Endothelial cell of umbilical vein (primary cell): ENCODE data around the gene APOL4. TPM values are rescaled to one million over a fixed set of nuclear protein-coding genes. Genes with fewer than 3 reads are reported as not detected.
"Not testable (repeated sequence)": the region's sequence is repeated elsewhere in the genome, so short reads cannot be mapped to it uniquely, and the experiment has no call there.

Experiments used
- BruUV-seq: library from RNA; stranded (reverse); fragments of 400-500 nt; replicated peaks from 2 replicates; lab custom pipeline; 2021; lab: Mats Ljungman, UMichigan
- CTCF ChIA-PET: fragments of 300-600, 350-600 bp; sonication (Branson Sonifier 250); formaldehyde crosslinking; loops from one replicate; lab custom pipeline; 2021; ENCODE audit warnings: antibody characterized with exemption, inconsistent platforms; lab: Charles Lee
- POLR2A ChIA-PET: fragments of 300-600, 350-600 bp; sonication (Branson Sonifier 250); formaldehyde crosslinking; loops from one replicate; lab custom pipeline; 2021; ENCODE audit warnings: antibody characterized with exemption, inconsistent platforms; lab: Charles Lee
- DNase-seq: peaks from one replicate; pipeline ENCODE4 v3.0.0-alpha.2; 2011; ENCODE audit warnings: low read depth, low spot score
- FAIRE-seq: peaks from 2 replicates; lab custom pipeline; 2011; peaks lifted over from hg19 to GRCh38; lab: Jason Lieb, UNC
- H2AFZ ChIP-seq: 2 replicates; pipeline ENCODE4 v1.6.0; 2012; ENCODE audit warnings: low read depth, low read length, control low read depth, inconsistent platforms
- H3K27ac ChIP-seq: 2 replicates; pipeline ENCODE4 v1.5.1; 2011; ENCODE audit warnings: low read depth, mild to moderate bottlenecking, control low read depth, low read length, moderate library complexity; ENCODE audit not compliant: insufficient read depth
- H3K27me3 ChIP-seq, 2 experiments: 2 replicates each; pipeline versions ENCODE4 v1.6.0 to v1.6.1; 2011; ENCODE audit warnings: low read length in 2 of 2, mixed read lengths in 1 of 2; ENCODE audit not compliant: control insufficient read depth in 2 of 2, insufficient read depth in 2 of 2
- H3K36me3 ChIP-seq, 2 experiments: 2 replicates in 1 of 2; 3 replicates in 1 of 2; pipeline ENCODE4 v1.5.1; 2011; ENCODE audit warnings: low read length in 2 of 2, mild to moderate bottlenecking in 1 of 2, moderate library complexity in 1 of 2; ENCODE audit not compliant: control insufficient read depth in 2 of 2, insufficient read depth in 2 of 2; ENCODE audit errors: extremely low read depth in 1 of 2
- H3K4me1 ChIP-seq: 3 replicates; pipeline ENCODE4 v1.5.1; 2011; ENCODE audit warnings: mild to moderate bottlenecking, low read length; ENCODE audit not compliant: control insufficient read depth, insufficient read depth; ENCODE audit errors: extremely low read depth
- H3K4me2 ChIP-seq: 2 replicates; pipeline ENCODE4 v1.6.1; 2011; ENCODE audit warnings: low read length, control low read depth, mixed read lengths; ENCODE audit not compliant: insufficient read depth
- H3K4me3 ChIP-seq, 3 experiments: fragments of 200-600 bp in 1 of 3; sonication (generic), shearing (Covaris generic) in 1 of 3; replicated peaks in 1 of 3; 2 replicates each; pipeline ENCODE4 v1.5.1; 2011 to 2016; ENCODE audit warnings: control low read depth in 3 of 3, low read length in 3 of 3, mild to moderate bottlenecking in 2 of 3, inconsistent platforms in 1 of 3, low read depth in 1 of 3, moderate library complexity in 1 of 3; ENCODE audit not compliant: insufficient read depth in 1 of 3
- H3K79me2 ChIP-seq: 2 replicates; pipeline ENCODE4 v1.6.0; 2012; ENCODE audit warnings: low read length, inconsistent platforms; ENCODE audit not compliant: control insufficient read depth, insufficient read depth
- H3K9ac ChIP-seq: replicated peaks from 2 replicates; pipeline ENCODE3; 2011; ENCODE audit warnings: low read length, control low read depth; ENCODE audit not compliant: insufficient read depth; ENCODE audit errors: extremely low read depth
- H3K9me1 ChIP-seq: replicated peaks from 3 replicates; pipeline ENCODE4 v1.6.0; 2011; ENCODE audit warnings: mild to moderate bottlenecking, low read length; ENCODE audit not compliant: control insufficient read depth, insufficient read depth; ENCODE audit errors: extremely low read depth
- H3K9me3 ChIP-seq: replicated peaks from 2 replicates; pipeline ENCODE4 v1.5.1; 2012; ENCODE audit warnings: low read length, inconsistent platforms; ENCODE audit not compliant: control insufficient read depth, insufficient read depth
- H4K20me1 ChIP-seq: replicated peaks from 2 replicates; pipeline ENCODE3; 2011; ENCODE audit warnings: mild to moderate bottlenecking, low read length; ENCODE audit not compliant: control insufficient read depth, insufficient read depth; ENCODE audit errors: extremely low read depth
- CTCF ChIP-seq, 2 donors: IDR thresholded peaks; 1 replicate in 1 of 2; 2 replicates in 1 of 2; pipeline ENCODE4 v1.5.1; 2011; ENCODE audit warnings: low read length in 2 of 2, mild to moderate bottlenecking in 2 of 2, moderate library complexity in 2 of 2, control low read depth in 1 of 2, inconsistent platforms in 1 of 2, low read depth in 1 of 2; ENCODE audit not compliant: insufficient read depth in 1 of 2; ENCODE audit errors: extremely low read depth in 1 of 2
- EZH2 ChIP-seq: IDR thresholded peaks from 2 replicates; pipeline ENCODE4 v1.6.1; 2012; ENCODE audit warnings: borderline replicate concordance, low read depth, mild to moderate bottlenecking, moderate library complexity, low read length, inconsistent platforms; ENCODE audit not compliant: severe bottlenecking
- FOS ChIP-seq: IDR thresholded peaks from 2 replicates; pipeline ENCODE4 v1.6.1; 2011; ENCODE audit warnings: mild to moderate bottlenecking, low read length, moderate library complexity, borderline replicate concordance; ENCODE audit not compliant: insufficient read depth
- GATA2 ChIP-seq: IDR thresholded peaks from 2 replicates; pipeline ENCODE4 v1.7.0; 2011; ENCODE audit warnings: low read depth, mild to moderate bottlenecking, moderate library complexity, mixed read lengths, low read length; ENCODE audit not compliant: insufficient read length, insufficient read depth
- JUN ChIP-seq: IDR thresholded peaks from 2 replicates; pipeline ENCODE4 v1.6.1; 2011; ENCODE audit warnings: borderline replicate concordance, low read depth; ENCODE audit not compliant: insufficient read length, insufficient read depth
- MYC ChIP-seq: IDR thresholded peaks from one replicate; pipeline ENCODE4 v1.6.1; 2011; ENCODE audit warnings: mild to moderate bottlenecking, low read depth, low read length
- POLR2A ChIP-seq: IDR thresholded peaks from 2 replicates; pipeline ENCODE4 v1.6.1; 2012; ENCODE audit warnings: low read depth, mild to moderate bottlenecking, control low read depth, low read length
- POLR2AphosphoS5 ChIP-seq: IDR thresholded peaks from 2 replicates; pipeline ENCODE4 v1.6.1; 2012; ENCODE audit warnings: low read depth, mild to moderate bottlenecking, control low read depth, low read length, moderate library complexity; ENCODE audit not compliant: insufficient read depth
- dilution Hi-C: fragments of 300-500 bp; cut with MboI; formaldehyde crosslinking; loops from one replicate; pipeline ENCODE4 v1.15.0; 2019; ENCODE audit warnings: low sequenced_read_pairs; ENCODE audit not compliant: extremely low pct_ligation_motif_present
- intact Hi-C: fragments of 100-400 bp; cut with micrococcal nuclease; formaldehyde crosslinking; loops from one replicate; pipeline ENCODE4 v1.10.0; 2022
- polyA plus RNA-seq, 4 experiments: library from polyadenylated mRNA; depleted of rRNA in 3 of 4; stranded (reverse) in 3 of 4; unstranded in 1 of 4; fragments of >200 nt; gene quantifications; 2 replicates each; pipeline versions ENCODE4 v1.2.1 to v1.2.3, GENCODE V29; 2011 to 2012; ENCODE audit warnings: missing spikeins in 1 of 4
- total RNA-seq: library from RNA; stranded (reverse); gene quantifications from 2 replicates; pipeline ENCODE4 v1.2.3, GENCODE V29; 2021
- TF ChIP-seq, protein P1 (sequence below): IDR thresholded peaks from 2 replicates; pipeline ENCODE4 v1.6.1; 2011; ENCODE audit not compliant: insufficient read depth, insufficient read length

The APOL4 gene
- total and polyA plus RNA-seq, 2 donors (not counting 3 experiments of a cell fraction or from before 2014, with no cell fraction given): 0.33 to 0.97 TPM

- BruUV-seq: no TSS peak
Measured at GRCh38 chr22:36232715-36233401, 31.2 kb upstream of the APOL4 start.

GRCh38 chr22:36231051-36231450 lies 29.4 kb upstream of the APOL4 start:
- intact Hi-C loops, H3K4me2 ChIP-seq, POLR2A ChIA-PET, H3K9ac ChIP-seq, DNase-seq, H3K9me3 ChIP-seq, H3K4me3 ChIP-seq, H3K4me1 ChIP-seq, H3K27me3 ChIP-seq, BruUV-seq, dilution Hi-C loops, H4K20me1 ChIP-seq, H2AFZ ChIP-seq, H3K79me2 ChIP-seq, H3K27ac ChIP-seq, H3K9me1 ChIP-seq: not testable (repeated sequence)
- CTCF ChIA-PET: interaction anchor here (0.6 kb wide), 1 partner anchor 255 kb away, joined by 3 read pairs; no protein-coding TSS in a partner anchor
- FAIRE-seq: peak; percentile 90
- peaks cover 11 to 32% of the 10 kb centered on the region in 2 experiments for H3K36me3 ChIP-seq

More at GRCh38 chr22:36232715-36233401, 31.2 kb upstream of the APOL4 start:
- TF ChIP-seq MYC: no peak
- TF ChIP-seq POLR2A: no peak
- no peak for TF ChIP-seq FOS
- TF ChIP-seq GATA2: no peak
- TF ChIP-seq, protein P1, sequence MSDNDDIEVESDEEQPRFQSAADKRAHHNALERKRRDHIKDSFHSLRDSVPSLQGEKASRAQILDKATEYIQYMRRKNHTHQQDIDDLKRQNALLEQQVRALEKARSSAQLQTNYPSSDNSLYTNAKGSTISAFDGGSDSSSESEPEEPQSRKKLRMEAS: no peak
- no peak for TF ChIP-seq CTCF (IDR thresholded peaks at IDR 0.05; ENCODE audit: extremely low read depth in 1 of 2, insufficient read depth in 1 of 2, low read depth in 1 of 2, low read length in 2 of 2)
- TF ChIP-seq EZH2: no peak
- no peak for TF ChIP-seq JUN
- no peak for TF ChIP-seq POLR2AphosphoS5
- no peak overlapping the region for H2AFZ ChIP-seq
- no peaks in the 10 kb centered on the region for H3K9me1 ChIP-seq
- CTCF ChIA-PET: no interaction called here
- POLR2A ChIA-PET: no interaction called here
- intact Hi-C loops: no loop called here
- no peak overlapping the region for H3K4me2 ChIP-seq
- H3K27me3 ChIP-seq: no peaks in the 10 kb centered on the region
- H4K20me1 ChIP-seq: no peaks in the 10 kb centered on the region
- peaks cover 8 to 28% of the 10 kb centered on the region in 2 experiments for H3K36me3 ChIP-seq
- H3K4me1 ChIP-seq: peaks cover 6% of the 10 kb centered on the region
- H3K4me3 ChIP-seq: no peak overlapping the region
- H3K79me2 ChIP-seq: peaks cover 15% of the 10 kb centered on the region
- dilution Hi-C loops: no loop called here
- no peaks in the 10 kb centered on the region for H3K9me3 ChIP-seq
- DNase-seq (no peak), FAIRE-seq (no peak)
- no peak overlapping the region for H3K27ac ChIP-seq
- no peak overlapping the region for H3K9ac ChIP-seq
